Stimulated activated CD4-positive, alpha-beta T cell treated with anti-CD3 and anti-CD28 coated beads, Interleukin-15, amount 100 ng/mL, for 1 hour (primary cell): ENCODE results near the gene CCDC74A.
A peak's percentile ranks its signal among the peaks of the same experiment; 100 is the strongest.
"Not testable (repeated sequence)": the region's sequence is repeated elsewhere in the genome, so short reads cannot be mapped to it uniquely, and the experiment has no call there.

Experiments
- DNase-seq, 2 donors: peaks; one replicate each; pipeline ENCODE4 v3.0.0-alpha.2; 2020; ENCODE audit warnings: low read depth in 1 of 2, low spot score in 1 of 2

The CCDC74A gene

DNA sequence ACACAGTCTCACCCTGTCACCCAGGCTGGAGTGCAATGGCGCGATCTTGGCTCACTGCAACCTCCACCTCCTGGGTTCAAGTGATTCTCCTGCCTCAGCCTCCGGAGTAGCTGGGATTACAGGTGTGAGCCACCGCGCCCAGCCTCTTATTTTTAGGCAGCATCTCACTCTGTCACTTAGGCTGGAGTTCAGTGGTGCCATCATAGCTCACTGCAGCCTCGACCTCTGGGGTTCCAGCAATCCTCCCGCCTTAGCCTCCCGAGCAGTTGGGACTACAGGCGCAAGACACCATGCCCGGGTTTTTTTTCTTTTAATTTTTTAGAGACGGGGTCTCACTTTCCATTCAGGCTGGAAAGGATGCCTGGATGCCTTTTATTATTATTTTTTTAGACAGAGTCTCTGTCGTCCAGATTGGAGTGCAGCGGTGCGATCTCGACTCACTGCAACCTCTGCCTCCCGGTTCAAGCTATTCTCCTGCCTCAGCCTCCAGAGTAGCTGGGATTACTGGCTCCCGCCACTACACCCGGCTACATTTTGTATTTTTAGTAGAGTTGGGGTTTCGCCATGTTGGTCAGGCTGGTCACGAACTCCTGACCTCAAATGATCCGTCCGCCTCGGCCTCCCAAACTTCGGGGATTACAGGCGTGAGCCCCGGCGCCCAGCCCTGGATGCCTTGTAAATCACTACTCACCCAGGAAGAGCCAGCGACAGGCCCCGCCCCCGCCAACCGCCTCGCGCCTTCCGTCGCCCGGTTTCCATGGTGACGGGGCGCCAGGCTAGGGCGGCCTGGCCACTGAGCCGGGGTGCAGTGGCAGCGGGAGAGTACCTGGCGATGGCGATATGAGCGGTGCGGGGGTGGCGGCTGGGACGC, at the start of gene CCDC74A:
Gene CCDC74A, plus strand, starts transcription at position 758 of the 871 bp plus-strand sequence. Its CDS starts 83 bp downstream, at position 841.
- peak; percentile 65 to 66 for DNase-seq

DNA sequence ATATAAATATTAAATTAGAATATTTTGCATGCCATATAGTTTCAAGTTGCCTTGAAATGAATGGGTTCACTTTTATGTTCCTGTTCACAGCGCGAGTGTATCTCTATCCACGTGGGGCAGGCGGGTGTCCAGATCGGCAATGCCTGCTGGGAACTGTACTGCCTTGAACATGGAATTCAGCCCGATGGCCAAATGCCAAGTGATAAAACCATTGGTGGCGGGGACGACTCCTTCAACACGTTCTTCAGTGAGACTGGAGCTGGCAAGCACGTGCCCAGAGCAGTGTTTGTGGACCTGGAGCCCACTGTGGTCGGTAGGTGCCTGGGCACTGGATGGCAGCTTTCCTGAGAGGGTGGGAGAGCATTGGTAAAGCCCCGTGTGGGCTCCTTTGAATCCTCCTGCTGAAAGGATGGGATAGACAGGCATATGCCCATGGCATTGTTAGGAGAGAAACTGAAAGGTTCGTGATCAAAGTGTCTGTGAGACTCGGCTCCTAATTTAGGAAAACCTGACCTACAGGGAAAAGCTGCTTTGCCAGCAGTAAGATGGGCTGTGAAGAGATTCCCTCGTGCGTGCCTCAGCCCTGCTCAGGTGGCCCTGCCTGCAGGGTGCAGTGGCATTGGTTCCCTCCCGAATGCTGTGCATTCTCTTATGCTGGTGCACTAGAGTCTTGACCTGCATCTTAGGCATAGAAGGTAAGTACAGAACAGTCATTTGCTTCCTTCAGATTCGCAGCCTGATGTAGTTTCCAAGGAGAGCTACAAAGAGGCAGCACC, 49.4 kb upstream of the CCDC74A start:
- not testable (repeated sequence) for DNase-seq

DNA sequence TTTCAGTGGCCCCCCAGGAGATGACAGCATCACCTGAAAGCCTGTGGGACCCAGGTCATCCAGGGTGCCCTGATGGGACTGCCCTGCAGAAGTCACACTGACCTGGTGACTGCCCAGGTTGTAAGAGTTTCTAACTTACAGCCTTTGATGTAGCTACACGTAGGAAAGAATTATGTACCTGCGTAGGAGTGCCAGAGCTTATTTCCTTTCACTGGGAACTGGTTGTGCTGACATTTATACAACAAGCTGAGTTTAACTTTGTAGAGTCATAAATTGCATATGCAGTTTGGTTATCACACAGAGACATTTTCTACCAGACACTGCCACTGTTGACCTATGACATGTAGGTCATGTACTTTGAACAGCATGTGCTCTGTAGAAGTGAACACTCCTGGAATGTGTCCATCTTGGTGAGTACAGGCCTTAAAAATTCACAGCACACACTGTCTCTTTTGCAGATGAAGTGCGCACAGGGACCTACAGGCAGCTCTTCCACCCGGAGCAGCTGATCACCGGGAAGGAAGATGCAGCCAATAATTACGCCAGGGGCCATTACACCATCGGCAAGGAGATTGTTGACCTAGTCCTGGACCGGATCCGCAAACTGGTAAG, 48.7 kb upstream of the CCDC74A start:
- not testable (repeated sequence) for DNase-seq

DNA sequence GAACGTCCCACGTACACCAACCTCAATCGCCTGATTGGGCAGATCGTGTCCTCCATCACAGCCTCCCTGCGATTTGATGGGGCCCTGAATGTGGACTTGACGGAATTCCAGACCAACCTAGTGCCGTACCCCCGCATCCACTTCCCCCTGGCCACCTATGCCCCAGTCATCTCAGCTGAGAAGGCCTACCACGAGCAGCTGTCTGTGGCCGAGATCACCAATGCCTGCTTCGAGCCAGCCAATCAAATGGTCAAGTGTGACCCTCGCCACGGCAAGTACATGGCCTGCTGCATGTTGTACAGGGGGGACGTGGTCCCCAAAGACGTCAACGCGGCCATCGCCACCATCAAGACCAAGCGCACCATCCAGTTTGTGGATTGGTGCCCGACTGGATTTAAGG, 47.3 kb upstream of the CCDC74A start:
- not testable (repeated sequence) for DNase-seq

DNA sequence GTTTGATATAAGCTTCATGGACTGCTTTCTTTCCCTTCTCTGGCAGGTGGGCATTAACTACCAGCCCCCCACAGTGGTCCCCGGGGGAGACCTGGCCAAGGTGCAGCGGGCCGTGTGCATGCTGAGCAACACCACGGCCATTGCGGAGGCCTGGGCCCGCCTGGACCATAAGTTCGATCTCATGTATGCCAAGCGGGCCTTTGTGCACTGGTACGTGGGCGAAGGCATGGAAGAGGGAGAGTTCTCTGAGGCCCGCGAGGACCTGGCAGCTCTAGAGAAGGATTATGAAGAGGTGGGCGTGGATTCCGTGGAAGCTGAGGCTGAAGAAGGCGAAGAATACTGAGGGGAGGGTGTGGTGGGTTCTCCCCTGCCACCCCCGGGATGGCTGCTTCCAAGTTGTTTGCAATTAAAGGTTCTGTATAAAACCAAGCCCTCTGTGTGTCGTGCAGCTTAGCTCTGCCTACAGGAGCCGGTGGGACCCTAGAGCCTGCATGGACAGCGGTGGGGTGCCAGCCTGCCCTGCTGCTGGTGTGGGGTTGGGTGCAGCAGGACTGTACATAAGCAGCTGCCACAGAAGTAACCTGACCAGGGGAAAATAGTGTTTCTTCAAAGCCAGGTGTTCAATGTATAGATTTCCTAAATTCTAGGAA, 45.1 kb upstream of the CCDC74A start:
- DNase-seq: not testable (repeated sequence)

DNA sequence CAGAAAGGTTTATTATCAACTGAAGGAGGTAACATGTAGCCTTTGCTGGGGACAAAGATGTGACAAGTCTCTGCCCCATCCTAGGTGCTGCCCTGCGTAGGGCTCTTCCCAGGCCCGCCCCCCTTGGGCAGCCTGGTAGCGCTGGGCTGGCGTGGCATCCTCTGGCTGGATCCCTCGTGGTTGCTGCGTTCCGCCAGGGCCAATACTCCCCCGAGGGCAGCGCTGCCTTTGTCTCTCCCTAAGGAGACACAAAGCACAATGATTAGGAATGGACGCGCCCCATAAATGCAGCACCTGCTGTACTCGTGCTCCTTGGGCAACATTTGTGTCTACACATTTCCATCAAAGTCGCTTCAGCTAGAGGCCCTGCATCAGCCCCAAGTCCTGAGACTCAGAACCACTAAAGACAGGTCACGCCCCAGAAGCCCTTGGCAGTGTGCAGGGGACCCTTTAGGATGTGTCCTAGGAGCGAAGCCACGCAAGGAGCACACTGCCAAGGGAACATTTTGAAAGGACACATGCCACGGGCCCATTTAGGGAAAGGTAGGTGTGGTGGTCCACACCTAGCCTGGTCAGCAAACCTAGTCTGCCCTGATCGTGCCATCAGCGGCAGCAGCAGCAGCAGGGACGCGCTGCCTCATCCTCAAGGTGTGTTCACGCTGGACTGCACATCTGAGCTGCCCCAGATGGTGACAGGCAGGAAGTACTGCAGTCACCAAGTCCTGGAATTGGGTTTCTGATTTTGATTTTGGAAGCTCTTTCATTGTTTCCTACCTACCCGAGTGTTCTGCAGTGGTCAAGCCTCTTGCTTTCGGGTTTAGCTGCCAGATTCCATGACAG, 43.5 kb upstream of the CCDC74A start:
- not testable (repeated sequence) for DNase-seq

DNA sequence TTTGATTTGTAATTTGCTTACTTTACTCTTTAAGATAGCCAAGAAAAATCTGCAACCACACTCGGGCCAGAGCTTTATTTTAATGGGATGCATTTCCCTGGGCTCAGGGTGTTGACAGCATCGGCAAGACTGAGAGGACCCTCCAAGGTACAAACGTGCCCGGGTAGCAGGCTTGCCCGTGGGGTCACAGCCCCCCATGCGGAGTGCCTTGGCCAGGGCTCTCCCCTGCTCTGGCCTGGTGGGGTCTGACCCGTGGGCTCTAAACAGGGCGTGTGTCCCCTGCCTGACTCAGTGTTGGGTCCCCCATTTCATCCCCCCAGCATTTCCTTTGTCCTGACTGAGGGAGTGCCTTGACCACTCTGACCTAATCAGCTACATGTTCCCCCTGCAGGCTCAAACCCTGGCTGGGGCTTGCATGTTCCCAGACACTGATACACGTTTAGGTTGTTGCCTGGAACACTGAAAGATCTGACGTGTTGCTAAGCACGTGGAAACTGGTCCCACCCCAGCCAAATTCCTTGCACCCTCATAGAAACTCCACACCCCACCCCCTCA, 42.7 kb upstream of the CCDC74A start:
- DNase-seq: not testable (repeated sequence)

DNA sequence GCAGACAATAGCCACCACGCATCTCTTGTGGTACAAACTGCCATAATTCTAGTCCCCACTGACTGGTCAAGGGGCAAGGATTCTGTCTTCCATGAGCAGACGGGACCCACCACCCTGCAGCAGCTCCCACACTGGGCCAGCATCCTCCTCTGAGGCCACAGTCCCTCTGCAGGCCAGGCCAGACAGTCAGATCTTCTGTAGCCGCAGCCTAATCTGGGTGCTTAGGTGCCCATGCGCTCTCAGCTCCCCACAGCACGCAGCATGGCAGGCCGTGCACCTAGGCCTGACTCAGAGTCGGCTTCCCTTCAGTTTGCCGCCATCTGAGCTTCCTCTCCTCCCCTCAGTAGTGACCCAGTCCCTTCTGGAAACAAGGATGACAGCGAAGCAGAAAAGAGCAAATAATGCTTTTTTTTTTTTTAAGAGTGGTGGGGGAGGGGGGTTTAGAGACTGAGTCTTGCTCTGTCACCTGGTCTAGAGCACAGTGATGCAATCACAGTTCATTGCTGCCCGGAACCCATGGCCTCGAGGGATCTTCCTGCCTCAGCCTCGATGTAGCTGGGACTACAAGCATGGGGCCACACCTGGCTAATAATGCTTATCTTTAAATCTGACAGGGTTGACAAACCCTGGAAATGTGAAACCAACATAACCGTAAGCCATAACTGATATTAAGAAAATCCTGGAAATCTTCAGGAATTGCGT, 41.3 kb upstream of the CCDC74A start:
- not testable (repeated sequence) for DNase-seq

DNA sequence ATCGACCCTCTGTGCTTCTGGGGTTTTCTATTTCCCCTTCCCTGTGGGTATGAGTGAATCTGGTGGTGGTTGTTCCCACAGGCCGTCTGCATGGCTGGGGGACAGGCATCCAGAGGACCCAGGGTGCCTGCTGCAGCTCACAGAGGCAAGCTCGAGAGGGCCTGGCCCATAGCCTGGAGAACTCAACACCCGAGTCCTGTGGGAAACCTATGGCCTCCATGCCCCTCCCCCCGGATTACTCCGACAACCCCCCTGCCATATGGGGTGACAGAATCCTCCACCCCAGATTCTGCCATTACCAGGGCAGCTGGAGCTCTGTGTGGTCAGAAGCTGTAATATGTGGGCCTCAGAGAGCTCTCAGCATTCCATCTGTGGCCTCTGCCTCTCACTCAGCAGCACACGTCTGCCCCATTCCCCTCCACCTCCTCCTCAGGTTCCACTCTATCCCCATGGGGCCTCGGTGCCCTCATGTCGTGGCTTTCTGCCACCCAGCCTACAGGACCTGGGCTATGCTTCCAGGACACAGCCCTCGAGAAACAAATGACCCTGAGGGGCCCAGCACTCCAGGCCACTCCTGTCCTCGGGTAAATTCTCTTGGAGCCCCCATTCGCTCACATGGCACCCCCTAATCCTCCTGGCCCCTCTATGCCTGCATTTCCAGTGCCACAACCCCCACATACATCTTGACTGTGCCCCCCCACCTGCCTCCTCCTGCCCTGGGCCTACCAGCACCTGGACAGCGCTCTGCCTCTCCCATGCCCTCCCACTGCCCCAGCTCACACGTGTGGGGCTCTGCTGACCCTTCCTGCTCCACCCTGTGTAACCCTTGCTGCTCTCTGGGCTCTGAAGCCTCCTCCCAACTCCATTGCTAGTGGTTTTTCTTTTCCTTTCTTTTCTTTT, 39.1 kb upstream of the CCDC74A start:
- no peak for DNase-seq

DNA sequence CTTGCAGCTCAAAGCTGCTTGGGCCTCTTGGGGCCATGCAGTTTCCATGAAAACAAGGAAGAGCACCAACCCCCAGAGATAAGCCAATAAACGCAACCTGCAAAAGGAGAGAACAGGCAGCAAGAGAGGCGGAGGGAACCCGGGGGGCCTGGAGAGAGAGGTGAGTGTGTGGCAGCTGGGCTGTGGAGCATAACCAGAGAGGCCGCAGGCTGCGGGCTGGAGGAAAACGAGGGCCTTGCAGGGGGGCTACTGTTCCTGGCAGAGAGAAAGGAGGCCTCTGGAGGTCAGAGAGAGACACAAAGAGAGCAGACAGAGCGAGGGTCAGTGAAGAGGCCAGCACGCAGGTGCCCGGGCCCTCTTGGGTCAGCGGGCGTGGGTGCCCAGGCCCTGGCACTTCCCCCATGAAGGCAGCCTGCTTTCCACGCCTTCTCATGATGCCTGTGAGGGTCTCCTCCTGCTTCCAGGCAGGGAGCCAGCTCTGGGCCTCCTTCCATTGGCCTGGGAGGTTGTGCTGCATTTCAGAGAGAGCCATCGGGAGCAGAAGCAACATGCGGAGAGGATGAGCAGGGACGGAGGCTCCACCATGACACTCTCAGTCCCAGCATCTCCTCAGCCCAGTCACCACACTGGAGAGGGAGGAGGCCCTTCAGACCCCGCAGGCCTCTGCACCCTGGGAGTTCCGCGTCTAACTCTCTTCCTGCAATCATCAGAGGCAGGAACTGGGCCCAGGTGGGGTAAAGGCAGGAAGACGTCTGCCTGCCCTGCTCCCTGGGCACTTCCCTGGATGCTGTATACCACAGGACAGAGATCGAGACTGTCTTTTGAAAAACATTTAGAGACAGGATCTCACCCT, 36.8 kb upstream of the CCDC74A start:
- not testable (repeated sequence) for DNase-seq

DNA sequence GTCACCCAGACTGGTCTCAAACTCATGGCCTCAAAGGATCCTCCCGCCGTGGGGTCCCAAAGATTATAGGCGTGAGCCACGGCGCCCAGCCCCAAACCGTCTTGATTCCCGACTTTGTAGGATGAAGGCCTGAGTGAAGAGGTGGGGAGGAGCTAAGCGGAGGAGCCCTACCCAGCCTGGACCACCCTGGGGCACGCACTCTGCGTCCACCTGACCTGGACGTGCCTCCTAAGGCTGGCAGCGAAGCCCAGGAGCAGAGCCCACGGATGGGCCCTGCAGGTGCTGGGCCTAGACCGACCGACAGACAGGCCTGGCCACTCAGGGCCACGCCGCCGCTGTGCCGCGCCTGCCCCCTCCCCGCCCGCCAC, 36.2 kb upstream of the CCDC74A start:
- peak in 1 of 2 donors; percentile 3 for DNase-seq

DNA sequence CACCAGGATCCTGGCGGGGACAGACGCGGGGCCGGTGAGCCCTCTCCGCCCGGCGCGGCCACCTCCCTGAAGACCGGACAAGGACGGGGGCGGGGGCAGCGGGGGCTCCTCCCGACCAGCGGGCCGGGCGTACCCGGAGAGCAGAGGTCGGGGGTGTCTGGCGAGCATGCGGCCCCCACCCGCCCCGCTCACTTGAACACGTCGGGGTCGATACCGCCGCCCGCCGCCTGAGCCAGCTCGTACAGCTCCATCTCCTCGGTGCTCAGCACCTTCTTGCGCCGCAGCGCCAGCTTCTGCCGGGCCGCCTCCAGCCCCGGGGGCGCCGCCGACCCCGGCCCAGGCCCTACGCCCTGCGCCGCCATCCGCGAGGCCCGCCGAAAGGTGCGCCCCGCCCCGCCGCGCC, 35.7 kb upstream of the CCDC74A start, which contains the start of gene MZT2A:
Gene MZT2A, minus strand, starts transcription at position 383 of the 403 bp plus-strand sequence. Its CDS starts 21 bp downstream, at position 362.
- DNase-seq: not testable (repeated sequence)

DNA sequence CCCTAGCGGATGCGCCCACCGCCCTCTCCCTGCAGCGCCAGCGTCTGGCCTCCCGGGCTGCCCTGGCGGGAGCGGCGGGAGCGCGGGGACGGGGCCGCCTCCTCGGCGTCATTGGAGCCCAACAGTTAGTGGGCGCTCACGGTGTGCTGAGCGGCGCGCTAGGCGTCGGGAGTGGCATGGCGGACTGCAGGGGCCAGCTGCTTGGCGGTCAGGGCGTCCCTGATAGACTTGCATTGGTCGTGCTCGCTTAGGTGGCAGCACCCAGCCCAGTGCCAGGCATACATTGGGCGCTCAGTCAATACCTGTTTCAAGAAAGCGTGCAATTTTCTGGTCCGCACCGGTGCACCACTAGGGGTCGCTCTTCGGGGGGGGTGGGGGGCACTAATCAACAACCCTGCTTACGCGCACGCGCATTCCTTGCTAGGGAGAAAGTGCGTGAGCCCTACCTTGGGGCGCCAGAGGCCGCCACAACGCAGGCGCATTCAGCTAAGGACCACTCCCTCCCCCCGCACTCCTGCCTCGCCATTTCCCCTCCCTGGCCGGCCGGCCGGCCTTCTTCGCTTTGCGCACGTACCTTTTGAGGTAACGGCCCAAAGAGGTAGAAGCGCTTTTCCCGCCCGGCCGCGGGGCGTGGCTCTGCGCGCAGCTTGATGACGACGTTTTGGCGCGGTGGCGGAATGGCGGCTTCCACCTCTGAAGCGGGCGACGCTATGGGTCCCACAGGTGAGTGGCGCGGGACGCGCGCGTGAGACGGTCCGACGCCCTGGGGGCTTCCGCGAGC, 35.1 kb upstream of the CCDC74A start:
- peak; percentile 91 to 92 for DNase-seq

DNA sequence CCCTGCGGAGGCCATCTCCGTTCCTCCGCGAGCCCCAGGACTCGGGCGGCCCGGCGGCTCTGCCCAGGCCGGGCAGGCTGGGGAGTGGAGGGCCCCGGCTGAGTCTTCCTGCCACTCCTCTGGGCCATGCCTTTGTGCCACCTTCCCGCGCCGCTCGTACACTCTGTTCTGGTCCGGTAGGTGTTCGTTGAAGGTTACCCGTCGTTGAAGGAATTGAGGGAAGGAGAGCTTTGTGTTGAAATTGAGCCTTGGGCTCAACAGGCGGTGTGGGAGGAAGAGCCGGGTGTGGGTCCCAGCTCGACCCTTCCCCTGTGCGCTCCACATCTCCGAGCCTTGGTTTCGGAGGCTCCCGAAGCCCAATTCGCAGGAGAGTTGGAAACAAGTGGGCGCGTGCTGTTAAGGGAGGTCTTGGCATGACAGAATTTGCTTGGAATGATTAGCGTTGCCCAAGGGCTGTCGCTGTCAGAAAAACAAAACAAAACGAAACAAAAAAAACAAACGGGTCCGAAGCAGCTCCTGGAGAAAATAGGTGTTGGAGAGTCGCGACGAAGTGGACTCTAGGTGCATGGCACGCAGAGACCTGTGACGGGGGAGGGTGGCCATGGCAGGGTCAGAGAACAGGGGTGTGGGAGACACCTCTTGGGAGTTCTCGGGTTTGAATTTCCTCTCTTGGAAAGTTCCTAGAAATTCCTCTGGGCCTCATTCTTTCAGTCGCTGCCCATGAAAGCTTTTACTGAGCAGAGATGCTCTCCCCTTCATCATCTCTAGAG, 34.3 kb upstream of the CCDC74A start:
- no peak for DNase-seq

DNA sequence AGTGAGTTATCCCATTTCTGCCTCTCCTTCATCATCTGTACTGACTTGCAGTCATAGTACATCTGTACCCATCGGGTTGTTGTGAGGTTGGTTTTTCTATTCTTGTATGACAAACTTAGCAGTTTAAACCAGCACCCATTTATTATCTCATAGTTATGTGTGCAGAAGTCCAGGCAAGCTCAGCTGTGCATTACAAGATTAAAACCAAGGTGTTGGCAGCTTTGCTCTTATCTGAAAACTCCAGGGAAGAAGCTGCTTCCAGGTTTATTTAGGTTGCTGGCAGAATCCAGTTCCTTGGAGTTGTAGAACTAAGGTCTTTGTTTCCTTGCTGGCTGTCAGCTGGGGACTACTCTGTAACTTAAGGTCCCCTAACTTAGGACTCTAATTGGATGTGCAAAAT, 32.2 kb upstream of the CCDC74A start:
- DNase-seq: not testable (repeated sequence)
